Measurements from ENCODE around the gene RNH1. TPM values are rescaled to one million over a fixed set of nuclear protein-coding genes. Genes with fewer than 3 reads are reported as not detected.

The RNH1 gene
- polyA plus RNA-seq, 3 donors: 381 to 445 (median 443) TPM

GRCh38 chr11:447923-448731 is 58.9 kb downstream of the RNH1 start:
- peaks cover 0 to 5% of the 10 kb centered on the region in 2 donors for H3K27me3 ChIP-seq (ENCODE audit: control insufficient read depth in 2 of 2, insufficient read depth in 2 of 2, low read length in 2 of 2)
- peak overlapping the region; percentile 69 for H3K4me2 ChIP-seq (replicated peaks; ENCODE audit: extremely low read depth, low read length, poor library complexity, severe bottlenecking)
- peaks cover 27 to 34% of the 10 kb centered on the region in 2 donors for H3K4me1 ChIP-seq (ENCODE audit: control insufficient read depth in 1 of 2, insufficient read depth in 2 of 2, low read length in 2 of 2)
- Mint-ChIP-seq H3K9me3 (peaks cover 0 to 3% (median 0%) of the 10 kb centered on the region in 7 donors), H3K27ac (peak overlapping the region; percentile 93 to 98 (median 97)), H3K27me3 (ENCODE audit: low read depth in 3 of 3) (peaks cover 11 to 19% (median 12%) of the 10 kb centered on the region in 3 donors), H3K36me3 (peaks cover 4 to 11% of the 10 kb centered on the region in 2 donors), H3K4me3 (peak overlapping the region; percentile 82 to 90), H3K4me1 (peaks cover 20% of the 10 kb centered on the region)
- TF ChIP-seq CTCF (IDR thresholded peaks at IDR 0.05): peak; percentile 85
- WGBS (ENCODE audit: insufficient coverage): 5% methylated on average over 52 of the region's 55 CpGs
- DNase-seq: peak; percentile 85 to 88 (median 88)
- H4K20me1 ChIP-seq (ENCODE audit: insufficient read depth, low read length): peaks cover 8% of the 10 kb centered on the region
- peak overlapping the region; percentile 55 to 77 (median 68) for H3K4me3 ChIP-seq (replicated peaks in 1 of 3; ENCODE audit: low read depth in 2 of 3, low read length in 3 of 3)
- peaks cover 0 to 10% of the 10 kb centered on the region in 2 donors for H3K36me3 ChIP-seq (replicated peaks in 1 of 2; ENCODE audit: control insufficient read depth in 1 of 2, insufficient read depth in 2 of 2, low read length in 2 of 2)
- peaks cover 14% of the 10 kb centered on the region for H3K79me2 ChIP-seq (ENCODE audit: insufficient read depth, low read length)
- intact Hi-C loops (cut with micrococcal nuclease): loop anchor here (2.0 to 5.0 kb wide), 3 partner anchors 36 to 59 kb away; partner anchors contain the start of genes RNH1 (in 1 of the 2) and SIGIRR (in 1 of the 2)
- H3K9ac ChIP-seq (ENCODE audit: insufficient read depth, low read length, poor library complexity, severe bottlenecking): peak overlapping the region; percentile 71
- H2AFZ ChIP-seq (ENCODE audit: insufficient read depth, low read depth, low read length, poor library complexity, severe bottlenecking): peak overlapping the region; percentile 69
- no peaks in the 10 kb centered on the region for H3K9me3 ChIP-seq (replicated peaks in 1 of 2; ENCODE audit: control insufficient read depth in 1 of 2, insufficient read depth in 1 of 2, low read length in 2 of 2)
- H3K27ac ChIP-seq (ENCODE audit: low read depth in 1 of 2, low read length in 2 of 2): peak overlapping the region; percentile 82 to 84

GRCh38 chr11:446891-447290 is 60.2 kb downstream of the RNH1 start:
- no peak for DNase-seq
- H3K36me3 ChIP-seq (replicated peaks in 1 of 2; ENCODE audit: control insufficient read depth in 1 of 2, insufficient read depth in 2 of 2, low read length in 2 of 2): no peaks in the 10 kb centered on the region
- peaks cover 6% of the 10 kb centered on the region for H4K20me1 ChIP-seq (ENCODE audit: insufficient read depth, low read length)
- no peak overlapping the region for H2AFZ ChIP-seq (ENCODE audit: insufficient read depth, low read depth, low read length, poor library complexity, severe bottlenecking)
- peaks cover 0 to 10% of the 10 kb centered on the region in 2 donors for H3K27me3 ChIP-seq (ENCODE audit: control insufficient read depth in 2 of 2, insufficient read depth in 2 of 2, low read length in 2 of 2)
- H3K79me2 ChIP-seq (ENCODE audit: insufficient read depth, low read length): peaks cover 10% of the 10 kb centered on the region
- H3K27ac ChIP-seq (ENCODE audit: low read depth in 1 of 2, low read length in 2 of 2): no peak overlapping the region
- Mint-ChIP-seq H3K4me3 (no peak overlapping the region), H3K27me3 (ENCODE audit: low read depth in 3 of 3) (peaks cover 11 to 29% (median 15%) of the 10 kb centered on the region in 3 donors), H3K4me1 (peaks cover 20% of the 10 kb centered on the region), H3K9me3 (peaks cover 0 to 3% (median 0%) of the 10 kb centered on the region in 7 donors), H3K36me3 (no peaks in the 10 kb centered on the region), H3K27ac (peak overlapping the region in 1 of 7 donors; percentile 61)
- H3K9ac ChIP-seq (ENCODE audit: insufficient read depth, low read length, poor library complexity, severe bottlenecking): no peak overlapping the region
- peaks cover 27 to 34% of the 10 kb centered on the region in 2 donors for H3K4me1 ChIP-seq (ENCODE audit: control insufficient read depth in 1 of 2, insufficient read depth in 2 of 2, low read length in 2 of 2)
- H3K4me2 ChIP-seq (replicated peaks; ENCODE audit: extremely low read depth, low read length, poor library complexity, severe bottlenecking): no peak overlapping the region
- no peak for TF ChIP-seq CTCF (IDR thresholded peaks at IDR 0.05)
- intact Hi-C loops (cut with micrococcal nuclease): loop anchor here in 1 of 2 donors (5.0 kb wide), 1 partner anchor 35 kb away; the partner anchor contains the start of gene SIGIRR
- 90% methylated on average over 5 of the region's 7 CpGs for WGBS (ENCODE audit: insufficient coverage)
- H3K9me3 ChIP-seq (replicated peaks in 1 of 2; ENCODE audit: control insufficient read depth in 1 of 2, insufficient read depth in 1 of 2, low read length in 2 of 2): no peaks in the 10 kb centered on the region
- no peak overlapping the region for H3K4me3 ChIP-seq (replicated peaks in 1 of 3; ENCODE audit: low read depth in 2 of 3, low read length in 3 of 3)

All from CD14-positive monocyte (primary cell).